ENCODE measurements around the gene CNEP1R1.

CNEP1R1 gene

GRCh38 chr16:49986351-49987124, 38.5 kb upstream of the CNEP1R1 start:
- peaks cover 5% of the 10 kb centered on the region for H3K27me3 ChIP-seq
- no peak for TF ChIP-seq CTCF (IDR thresholded peaks at IDR 0.05)
- no peaks in the 10 kb centered on the region for H3K4me1 ChIP-seq (ENCODE audit: control insufficient read depth in 1 of 2, insufficient read depth in 1 of 2, low read depth in 1 of 2, low read length in 1 of 2)
- no peaks in the 10 kb centered on the region for H3K36me3 ChIP-seq
- H3K9me3 ChIP-seq: no peaks in the 10 kb centered on the region
- H3K4me3 ChIP-seq (ENCODE audit: low read depth in 1 of 2, low read length in 1 of 2): no peak overlapping the region
- no peak overlapping the region for H3K27ac ChIP-seq

- Histone ChIP-seq H3K36me3 (no peaks in the 10 kb centered on the region), H3K4me3 (ENCODE audit: low read depth in 1 of 2, low read length in 1 of 2) (no peak overlapping the region), H3K27ac (no peak overlapping the region), H3K4me1 (ENCODE audit: control insufficient read depth in 1 of 2, insufficient read depth in 1 of 2, low read depth in 1 of 2, low read length in 1 of 2) (no peaks in the 10 kb centered on the region), H3K27me3 (peaks cover 5% of the 10 kb centered on the region), H3K9me3 (no peaks in the 10 kb centered on the region)
- TF ChIP-seq CTCF (IDR thresholded peaks at IDR 0.05): no peak
Measured at GRCh38 chr16:49987381-49987780, 37.6 kb upstream of the CNEP1R1 start.

GRCh38 chr16:49992825-49993224, 32.2 kb upstream of the CNEP1R1 start:
- H3K4me1 ChIP-seq (ENCODE audit: control insufficient read depth in 1 of 2, insufficient read depth in 1 of 2, low read depth in 1 of 2, low read length in 1 of 2): no peaks in the 10 kb centered on the region
- peaks cover 9% of the 10 kb centered on the region for H3K27me3 ChIP-seq
- TF ChIP-seq CTCF (IDR thresholded peaks at IDR 0.05): no peak
- no peak overlapping the region for H3K27ac ChIP-seq
- no peaks in the 10 kb centered on the region for H3K9me3 ChIP-seq
- H3K4me3 ChIP-seq (ENCODE audit: low read depth in 1 of 2, low read length in 1 of 2): no peak overlapping the region
- H3K36me3 ChIP-seq: no peaks in the 10 kb centered on the region

- H3K4me3 ChIP-seq (ENCODE audit: low read depth in 1 of 2, low read length in 1 of 2): no peak overlapping the region
- peaks cover 9% of the 10 kb centered on the region for H3K27me3 ChIP-seq
- H3K9me3 ChIP-seq: no peaks in the 10 kb centered on the region
- H3K4me1 ChIP-seq (ENCODE audit: control insufficient read depth in 1 of 2, insufficient read depth in 1 of 2, low read depth in 1 of 2, low read length in 1 of 2): no peaks in the 10 kb centered on the region
- no peaks in the 10 kb centered on the region for H3K36me3 ChIP-seq
- no peak overlapping the region for H3K27ac ChIP-seq
- no peak for TF ChIP-seq CTCF (IDR thresholded peaks at IDR 0.05)
Measured at GRCh38 chr16:49993579-49993978, 31.4 kb upstream of the CNEP1R1 start.

- H3K27ac ChIP-seq: no peak overlapping the region
- H3K9me3 ChIP-seq: no peaks in the 10 kb centered on the region
- H3K27me3 ChIP-seq: peaks cover 9% of the 10 kb centered on the region
- H3K4me1 ChIP-seq (ENCODE audit: control insufficient read depth in 1 of 2, insufficient read depth in 1 of 2, low read depth in 1 of 2, low read length in 1 of 2): no peaks in the 10 kb centered on the region
- H3K36me3 ChIP-seq: no peaks in the 10 kb centered on the region
- no peak overlapping the region for H3K4me3 ChIP-seq (ENCODE audit: low read depth in 1 of 2, low read length in 1 of 2)
- no peak for TF ChIP-seq CTCF (IDR thresholded peaks at IDR 0.05)
Measured at GRCh38 chr16:49994006-49994405, 31.0 kb upstream of the CNEP1R1 start.

Measured in neutrophil (primary cell).